ENCODE measurements around the gene ARHGAP24.

Gene ARHGAP24

GRCh38 chr4:85431881-85432485 lies 43.0 kb upstream of the ARHGAP24 start:
- Mint-ChIP-seq H3K4me3 (no peak overlapping the region), H3K4me1 (peaks cover 5% of the 10 kb centered on the region), H3K27ac (no peak overlapping the region), H3K9me3 (peaks cover 3% of the 10 kb centered on the region), H3K27me3 (ENCODE audit: low read depth) (no peaks in the 10 kb centered on the region), H3K36me3 (ENCODE audit: low read depth) (no peaks in the 10 kb centered on the region)
- TF ChIP-seq CTCF (IDR thresholded peaks at IDR 0.05; ENCODE audit: unreplicated experiment in 3 of 3) = no peak

- H3K36me3 Mint-ChIP-seq (ENCODE audit: low read depth) = no peaks in the 10 kb centered on the region
- no peak overlapping the region for H3K27ac Mint-ChIP-seq
- H3K9me3 Mint-ChIP-seq = no peaks in the 10 kb centered on the region
- peaks cover 13% of the 10 kb centered on the region for H3K4me1 Mint-ChIP-seq
- no peak overlapping the region for H3K4me3 Mint-ChIP-seq
- TF ChIP-seq CTCF (IDR thresholded peaks at IDR 0.05; ENCODE audit: unreplicated experiment in 3 of 3) = no peak
- no peaks in the 10 kb centered on the region for H3K27me3 Mint-ChIP-seq (ENCODE audit: low read depth)
Observed at GRCh38 chr4:85445050-85445639, 29.8 kb upstream of the ARHGAP24 start.

- H3K9me3 Mint-ChIP-seq = no peaks in the 10 kb centered on the region
- H3K4me1 Mint-ChIP-seq = peaks cover 13% of the 10 kb centered on the region
- H3K27ac Mint-ChIP-seq = no peak overlapping the region
- no peaks in the 10 kb centered on the region for H3K27me3 Mint-ChIP-seq (ENCODE audit: low read depth)
- no peak for TF ChIP-seq CTCF (IDR thresholded peaks at IDR 0.05; ENCODE audit: unreplicated experiment in 3 of 3)
- no peaks in the 10 kb centered on the region for H3K36me3 Mint-ChIP-seq (ENCODE audit: low read depth)
- H3K4me3 Mint-ChIP-seq = no peak overlapping the region
Observed at GRCh38 chr4:85446141-85446861, 28.6 kb upstream of the ARHGAP24 start.

- peak overlapping the region; percentile 10 to 45 (median 14) for H3K27ac Mint-ChIP-seq
- no peak overlapping the region for H3K4me3 Mint-ChIP-seq
- peaks cover 38% of the 10 kb centered on the region for H3K4me1 Mint-ChIP-seq
- H3K27me3 Mint-ChIP-seq (ENCODE audit: low read depth) = no peaks in the 10 kb centered on the region
- H3K9me3 Mint-ChIP-seq = no peaks in the 10 kb centered on the region
- H3K36me3 Mint-ChIP-seq (ENCODE audit: low read depth) = no peaks in the 10 kb centered on the region
- TF ChIP-seq CTCF (IDR thresholded peaks at IDR 0.05; ENCODE audit: unreplicated experiment in 3 of 3) = no peak
Observed at GRCh38 chr4:85448906-85449890, 25.8 kb upstream of the ARHGAP24 start.

GRCh38 chr4:85452058-85452731 lies 22.8 kb upstream of the ARHGAP24 start:
- H3K4me1 Mint-ChIP-seq = peaks cover 38% of the 10 kb centered on the region
- H3K27ac Mint-ChIP-seq = peak overlapping the region; percentile 17 to 53 (median 39)
- H3K9me3 Mint-ChIP-seq = peaks cover 4% of the 10 kb centered on the region
- no peaks in the 10 kb centered on the region for H3K36me3 Mint-ChIP-seq (ENCODE audit: low read depth)
- H3K27me3 Mint-ChIP-seq (ENCODE audit: low read depth) = no peaks in the 10 kb centered on the region
- TF ChIP-seq CTCF (IDR thresholded peaks at IDR 0.05; ENCODE audit: unreplicated experiment in 3 of 3) = no peak
- H3K4me3 Mint-ChIP-seq = no peak overlapping the region
